ENCODE results near the gene SERPINE2.

The SERPINE2 gene

GRCh38 chr2:223969315-223969714 lies 69.8 kb downstream of the SERPINE2 start:
- H3K4me3 ChIP-seq (ENCODE audit: low read length): no peak overlapping the region
- TF ChIP-seq, protein P1, sequence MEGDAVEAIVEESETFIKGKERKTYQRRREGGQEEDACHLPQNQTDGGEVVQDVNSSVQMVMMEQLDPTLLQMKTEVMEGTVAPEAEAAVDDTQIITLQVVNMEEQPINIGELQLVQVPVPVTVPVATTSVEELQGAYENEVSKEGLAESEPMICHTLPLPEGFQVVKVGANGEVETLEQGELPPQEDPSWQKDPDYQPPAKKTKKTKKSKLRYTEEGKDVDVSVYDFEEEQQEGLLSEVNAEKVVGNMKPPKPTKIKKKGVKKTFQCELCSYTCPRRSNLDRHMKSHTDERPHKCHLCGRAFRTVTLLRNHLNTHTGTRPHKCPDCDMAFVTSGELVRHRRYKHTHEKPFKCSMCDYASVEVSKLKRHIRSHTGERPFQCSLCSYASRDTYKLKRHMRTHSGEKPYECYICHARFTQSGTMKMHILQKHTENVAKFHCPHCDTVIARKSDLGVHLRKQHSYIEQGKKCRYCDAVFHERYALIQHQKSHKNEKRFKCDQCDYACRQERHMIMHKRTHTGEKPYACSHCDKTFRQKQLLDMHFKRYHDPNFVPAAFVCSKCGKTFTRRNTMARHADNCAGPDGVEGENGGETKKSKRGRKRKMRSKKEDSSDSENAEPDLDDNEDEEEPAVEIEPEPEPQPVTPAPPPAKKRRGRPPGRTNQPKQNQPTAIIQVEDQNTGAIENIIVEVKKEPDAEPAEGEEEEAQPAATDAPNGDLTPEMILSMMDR (IDR thresholded peaks at IDR 0.05; ENCODE audit: insufficient read depth, low read depth, low read length, missing control alignments): no peak
- DNase-seq (ENCODE audit: low read depth): no peak

GRCh38 chr2:223967981-223968380 lies 71.1 kb downstream of the SERPINE2 start:
- TF ChIP-seq, protein P1 (IDR thresholded peaks at IDR 0.05; ENCODE audit: insufficient read depth, low read depth, low read length, missing control alignments): no peak
- peak; percentile 34 for DNase-seq (ENCODE audit: low read depth)
- H3K4me3 ChIP-seq (ENCODE audit: low read length): no peak overlapping the region

- TF ChIP-seq, protein P1 (IDR thresholded peaks at IDR 0.05; ENCODE audit: insufficient read depth, low read depth, low read length, missing control alignments): no peak
- no peak overlapping the region for H3K4me3 ChIP-seq (ENCODE audit: low read length)
- peak; percentile 45 for DNase-seq (ENCODE audit: low read depth)
These were observed 79.4 kb downstream of the SERPINE2 start for GRCh38 chr2:223959688-223960087.

DNA sequence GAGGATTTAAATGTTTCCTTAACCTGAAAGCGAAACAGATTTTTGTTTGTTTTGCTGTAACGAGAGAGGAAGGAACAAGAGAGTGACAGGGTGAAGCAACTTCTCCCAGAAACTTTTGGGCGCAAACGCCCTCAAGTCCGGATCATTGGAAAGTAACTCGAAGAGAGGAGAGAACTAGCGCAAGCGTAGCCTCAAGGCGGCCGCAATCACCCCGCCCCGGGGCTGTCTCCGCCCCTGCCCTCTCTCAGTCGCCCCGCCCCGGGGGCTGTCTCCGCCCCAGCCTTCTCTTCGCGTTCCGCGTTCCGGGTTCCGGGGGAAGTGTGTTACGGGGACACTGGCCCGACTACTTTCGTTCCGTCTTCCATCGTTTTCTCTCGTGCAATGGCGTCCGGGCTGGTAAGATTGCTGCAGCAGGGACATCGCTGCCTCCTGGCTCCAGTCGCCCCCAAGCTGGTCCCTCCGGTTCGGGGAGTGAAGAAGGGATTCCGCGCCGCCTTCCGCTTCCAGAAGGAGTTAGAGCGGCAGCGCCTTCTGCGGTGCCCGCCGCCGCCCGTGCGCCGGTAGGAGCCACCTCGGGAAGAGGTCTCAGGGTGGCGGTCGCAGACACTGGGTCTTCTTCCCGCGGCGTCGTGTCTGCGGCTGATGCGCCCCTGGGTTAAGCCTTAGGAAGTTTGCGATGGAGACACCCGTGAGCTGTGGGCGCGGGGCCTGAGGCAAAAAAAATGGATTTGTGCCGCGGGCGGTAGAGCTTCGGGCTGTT lies 81.8 kb downstream of the SERPINE2 start, which contains the start of gene MRPL44:
Gene MRPL44 (plus strand): TSS at position 372 of the 760 bp plus-strand sequence. CDS start 10 bp downstream, at position 382.
- TF ChIP-seq, protein P1 (IDR thresholded peaks at IDR 0.05; ENCODE audit: insufficient read depth, low read depth, low read length, missing control alignments): no peak
- peak within 1 kb of the TSS; percentile 92 for H3K4me3 ChIP-seq (ENCODE audit: low read length)
- peak; percentile 95 for DNase-seq (ENCODE audit: low read depth)

DNA sequence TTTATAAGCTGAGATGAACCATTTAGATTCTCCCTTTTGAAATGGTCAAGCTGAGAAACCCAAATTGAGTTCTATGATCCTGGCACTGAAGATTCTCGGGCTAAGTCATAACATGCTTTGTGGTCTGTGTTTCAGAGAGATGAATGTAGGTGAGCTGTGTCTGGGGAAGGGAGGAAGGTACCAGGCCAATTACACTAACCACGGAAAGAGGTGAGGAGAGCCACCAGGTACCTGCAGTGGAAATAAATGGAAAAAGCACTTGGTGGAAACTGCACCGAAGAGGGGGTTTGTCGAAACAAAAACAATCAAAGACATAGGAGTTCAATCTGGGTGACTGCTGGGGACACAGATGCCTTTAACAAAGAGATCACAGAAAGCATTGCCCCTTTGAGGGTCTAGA lies 82.8 kb downstream of the SERPINE2 start:
- peak; percentile 77 for DNase-seq (ENCODE audit: low read depth)
- TF ChIP-seq, protein P1 (IDR thresholded peaks at IDR 0.05; ENCODE audit: insufficient read depth, low read depth, low read length, missing control alignments): no peak
- no peak overlapping the region for H3K4me3 ChIP-seq (ENCODE audit: low read length)

GRCh38 chr2:223954401-223954800 lies 84.7 kb downstream of the SERPINE2 start:
- peak; percentile 72 for DNase-seq (ENCODE audit: low read depth)
- TF ChIP-seq, protein P1 (IDR thresholded peaks at IDR 0.05; ENCODE audit: insufficient read depth, low read depth, low read length, missing control alignments): no peak
- H3K4me3 ChIP-seq (ENCODE audit: low read length): no peak overlapping the region
